Neural progenitor cell (in vitro differentiated cells): Measurements from ENCODE around the gene MEN1. TPM values are rescaled to one million over a fixed set of nuclear protein-coding genes. Genes with fewer than 3 reads are reported as not detected.
A peak's percentile ranks its signal among the peaks of the same experiment; 100 is the strongest.

Experiments
- DNase-seq: peaks from one replicate; pipeline ENCODE4 v3.0.0-alpha.2; 2016; ENCODE audit warnings: low spot score
- H2AFZ ChIP-seq: fragments of 200-600 bp; sonication (generic); replicated peaks from 2 replicates; pipeline ENCODE4 v1.6.1; 2016; ENCODE audit warnings: antibody characterized with exemption
- H3F3A ChIP-seq: fragments of 200-600 bp; sonication (generic); 2 replicates; pipeline ENCODE4 v1.6.1; 2016; ENCODE audit warnings: antibody characterized with exemption, low read depth
- H3K27ac ChIP-seq: fragments of 200-600 bp; sonication (generic); 2 replicates; pipeline ENCODE4 v1.5.1; 2016; ENCODE audit warnings: mild to moderate bottlenecking
- H3K27me3 ChIP-seq: fragments of 200-600 bp; sonication (generic); 2 replicates; pipeline ENCODE4 v1.6.1; 2016; ENCODE audit warnings: mild to moderate bottlenecking, moderate library complexity
- H3K36me3 ChIP-seq: fragments of 200-600 bp; sonication (generic); 2 replicates; pipeline ENCODE4 v1.5.1; 2016
- H3K4me1 ChIP-seq: fragments of 200-600 bp; sonication (generic); 2 replicates; pipeline ENCODE4 v1.6.1; 2016; ENCODE audit warnings: mixed run types
- H3K4me2 ChIP-seq: fragments of 200-600 bp; sonication (generic); 2 replicates; pipeline ENCODE4 v1.6.1; 2016
- H3K4me3 ChIP-seq: fragments of 200-600 bp; sonication (generic); 2 replicates; pipeline ENCODE4 v1.5.1; 2016
- H3K79me2 ChIP-seq: fragments of 200-600 bp; sonication (generic); 2 replicates; pipeline ENCODE4 v1.6.1; 2016; ENCODE audit warnings: low read depth
- H3K9ac ChIP-seq: fragments of 200-600 bp; sonication (generic); 2 replicates; pipeline ENCODE4 v1.6.1; 2016
- H3K9me3 ChIP-seq: fragments of 200-600 bp; sonication (generic); 2 replicates; pipeline ENCODE4 v1.5.1; 2016; ENCODE audit warnings: low read depth
- H4K20me1 ChIP-seq: fragments of 200-600 bp; sonication (generic); 2 replicates; pipeline ENCODE4 v1.6.1; 2016; ENCODE audit warnings: low read depth
- H3K27ac Mint-ChIP-seq: 3 replicates; pipeline ENCODE4 v1.8.0; 2021; ENCODE audit warnings: mixed read lengths
- H3K27me3 Mint-ChIP-seq: 2 replicates; pipeline ENCODE4 v1.8.0; 2022; ENCODE audit warnings: low read depth, mild to moderate bottlenecking, inconsistent platforms, moderate library complexity, mixed read lengths; ENCODE audit not compliant: insufficient read depth
- H3K36me3 Mint-ChIP-seq: 3 replicates; pipeline ENCODE4 v1.8.0; 2021; ENCODE audit warnings: mixed read lengths
- H3K4me1 Mint-ChIP-seq: 3 replicates; pipeline ENCODE4 v1.8.0; 2021; ENCODE audit warnings: mixed read lengths
- H3K4me3 Mint-ChIP-seq: 3 replicates; pipeline ENCODE4 v1.8.0; 2021; ENCODE audit warnings: mild to moderate bottlenecking, moderate library complexity, mixed read lengths
- H3K9me3 Mint-ChIP-seq: 3 replicates; pipeline ENCODE4 v1.8.0; 2020; ENCODE audit warnings: mixed read lengths
- CTCF ChIP-seq: fragments of 200-600 bp; sonication (generic); IDR thresholded peaks from 2 replicates; pipeline ENCODE4 v1.5.1; 2017; ENCODE audit warnings: antibody characterized with exemption, mild to moderate bottlenecking
- EZH2 ChIP-seq: fragments of 200-600 bp; sonication (generic); IDR thresholded peaks from 2 replicates; pipeline ENCODE4 v1.6.1; 2017; ENCODE audit warnings: antibody characterized with exemption, mild to moderate bottlenecking, moderate library complexity
- EZH2phosphoT487 ChIP-seq: fragments of 200-600 bp; sonication (generic); IDR thresholded peaks from 2 replicates; pipeline ENCODE4 v1.6.1; 2017; ENCODE audit warnings: antibody characterized with exemption
- total RNA-seq: library from RNA; depleted of rRNA; stranded (reverse); fragments of >200 nt; gene quantifications from 2 replicates; pipeline ENCODE4 v1.2.3, GENCODE V29; 2015; ENCODE audit warnings: low replicate concordance

Gene MEN1
- total RNA-seq, 1 donor from 2014 or later = 11.4 TPM

GRCh38 chr11:64794526-64794925, 15.8 kb downstream of the MEN1 start:
- no peak overlapping the region for H3K27ac ChIP-seq
- Mint-ChIP-seq H3K27ac (no peak overlapping the region), H3K36me3 (peaks cover 4% of the 10 kb centered on the region), H3K4me3 (peak overlapping the region; percentile 16), H3K27me3 (peaks cover 3% of the 10 kb centered on the region), H3K9me3 (no peaks in the 10 kb centered on the region), H3K4me1 (peaks cover 2% of the 10 kb centered on the region)
- no peak overlapping the region for H3K4me2 ChIP-seq
- no peak overlapping the region for H3K9ac ChIP-seq
- TF ChIP-seq EZH2phosphoT487 (no peak), CTCF (no peak)
- no peaks in the 10 kb centered on the region for H3K27me3 ChIP-seq
- no peaks in the 10 kb centered on the region for H3K9me3 ChIP-seq
- H3K79me2 ChIP-seq = no peaks in the 10 kb centered on the region
- no peak for DNase-seq
- no peak overlapping the region for H3K4me3 ChIP-seq
- no peaks in the 10 kb centered on the region for H4K20me1 ChIP-seq
- no peak overlapping the region for H2AFZ ChIP-seq
- no peaks in the 10 kb centered on the region for H3K36me3 ChIP-seq
- no peaks in the 10 kb centered on the region for H3K4me1 ChIP-seq
- no peaks in the 10 kb centered on the region for H3F3A ChIP-seq

GRCh38 chr11:64793271-64794160, 16.8 kb downstream of the MEN1 start:
- no peaks in the 10 kb centered on the region for H4K20me1 ChIP-seq
- Mint-ChIP-seq H3K27me3 (peaks cover 3% of the 10 kb centered on the region), H3K27ac (peak overlapping the region; percentile 47), H3K9me3 (no peaks in the 10 kb centered on the region), H3K4me1 (peaks cover 2% of the 10 kb centered on the region), H3K36me3 (peaks cover 2% of the 10 kb centered on the region), H3K4me3 (no peak overlapping the region)
- H2AFZ ChIP-seq = no peak overlapping the region
- H3K4me2 ChIP-seq = no peak overlapping the region
- H3K4me1 ChIP-seq = no peaks in the 10 kb centered on the region
- H3K36me3 ChIP-seq = no peaks in the 10 kb centered on the region
- no peaks in the 10 kb centered on the region for H3F3A ChIP-seq
- H3K27me3 ChIP-seq = no peaks in the 10 kb centered on the region
- H3K4me3 ChIP-seq = no peak overlapping the region
- DNase-seq = no peak
- no peaks in the 10 kb centered on the region for H3K79me2 ChIP-seq
- no peak overlapping the region for H3K27ac ChIP-seq
- H3K9me3 ChIP-seq = no peaks in the 10 kb centered on the region
- H3K9ac ChIP-seq = peak overlapping the region; percentile 20
- TF ChIP-seq CTCF (no peak), EZH2phosphoT487 (no peak), EZH2 (no peak)

- H3K27ac ChIP-seq = no peak overlapping the region
- H3K4me3 Mint-ChIP-seq = no peak overlapping the region
- no peak overlapping the region for H3K4me2 ChIP-seq
- H3K4me3 ChIP-seq = no peak overlapping the region
- no peaks in the 10 kb centered on the region for H4K20me1 ChIP-seq
- H3K36me3 ChIP-seq = no peaks in the 10 kb centered on the region
- no peak overlapping the region for H3K9ac ChIP-seq
- H3K27me3 ChIP-seq = no peaks in the 10 kb centered on the region
- H2AFZ ChIP-seq = no peak overlapping the region
- peaks cover 3% of the 10 kb centered on the region for H3F3A ChIP-seq
- H3K4me1 ChIP-seq = no peaks in the 10 kb centered on the region
- no peak overlapping the region for H3K27ac Mint-ChIP-seq
- peaks cover 2% of the 10 kb centered on the region for H3K36me3 Mint-ChIP-seq
- H3K4me1 Mint-ChIP-seq = peaks cover 2% of the 10 kb centered on the region
- H3K79me2 ChIP-seq = no peaks in the 10 kb centered on the region
- peaks cover 3% of the 10 kb centered on the region for H3K27me3 Mint-ChIP-seq
- no peak for DNase-seq
- H3K9me3 Mint-ChIP-seq = no peaks in the 10 kb centered on the region
- H3K9me3 ChIP-seq = no peaks in the 10 kb centered on the region
- TF ChIP-seq EZH2 (no peak), CTCF (no peak)
Measured at GRCh38 chr11:64792482-64792881, 17.9 kb downstream of the MEN1 start.
